CD4-positive, alpha-beta T cell treated with Interleukin-15 for 4 hours (primary cell): ENCODE results near the gene CCDC88B.

Source experiments
- DNase-seq: peaks from one replicate; pipeline ENCODE4 v3.0.0-alpha.2; 2020; ENCODE audit warnings: low spot score

CCDC88B gene

GRCh38 chr11:64382586-64382985, 42.6 kb downstream of the CCDC88B start:
- DNase-seq: no peak

GRCh38 chr11:64383580-64383979, 43.6 kb downstream of the CCDC88B start:
- DNase-seq: no peak

- DNase-seq: no peak
Measured at GRCh38 chr11:64384028-64384737, 44.2 kb downstream of the CCDC88B start.

- no peak for DNase-seq
Measured at GRCh38 chr11:64384981-64385944, 45.3 kb downstream of the CCDC88B start.

- DNase-seq: no peak
Measured at GRCh38 chr11:64385945-64386704, 46.1 kb downstream of the CCDC88B start.

GRCh38 chr11:64387916-64388315, 47.9 kb downstream of the CCDC88B start:
- no peak for DNase-seq

- DNase-seq: no peak
Measured at GRCh38 chr11:64388894-64389293, 48.9 kb downstream of the CCDC88B start.

GRCh38 chr11:64389851-64390250, 49.8 kb downstream of the CCDC88B start:
- DNase-seq: no peak

- no peak for DNase-seq
Measured at GRCh38 chr11:64390558-64390957, 50.6 kb downstream of the CCDC88B start.

- no peak for DNase-seq
Measured at GRCh38 chr11:64391839-64392238, 51.8 kb downstream of the CCDC88B start.

GRCh38 chr11:64395545-64396078, 55.6 kb downstream of the CCDC88B start:
- no peak for DNase-seq

- DNase-seq: no peak
Measured at GRCh38 chr11:64396079-64396591, 56.1 kb downstream of the CCDC88B start.

- DNase-seq: no peak
Measured at GRCh38 chr11:64400102-64400501, 60.1 kb downstream of the CCDC88B start.

GRCh38 chr11:64400667-64401066, 60.7 kb downstream of the CCDC88B start:
- DNase-seq: no peak

GRCh38 chr11:64401775-64402174, 61.8 kb downstream of the CCDC88B start:
- no peak for DNase-seq

- no peak for DNase-seq
Measured at GRCh38 chr11:64403106-64403505, 63.1 kb downstream of the CCDC88B start.

GRCh38 chr11:64406221-64406946, 66.4 kb downstream of the CCDC88B start:
- no peak for DNase-seq
